HEK293T (cell line): ENCODE results near the gene RPL12.

Experiments
- CTCF ChIA-PET: fragments of 350-600 bp; formaldehyde crosslinking; extraction: SDS; loops from one replicate; lab custom pipeline; 2021; ENCODE audit warnings: antibody characterized with exemption, inconsistent platforms; lab: Yijun Ruan, JAX
- POLR2A ChIA-PET: fragments of 350-600 bp; formaldehyde crosslinking; extraction: SDS; loops from one replicate; lab custom pipeline; 2020; ENCODE audit warnings: antibody characterized with exemption, inconsistent platforms; lab: Yijun Ruan, JAX
- DNase-seq: peaks from one replicate; pipeline ENCODE4 v3.0.0; 2012; ENCODE audit warnings: mixed read lengths; ENCODE audit errors: extremely low spot score
- ARNT ChIP-seq: fragments of 450-650 bp; IDR thresholded peaks from 2 replicates; pipeline ENCODE4 v1.6.1; 2017; ENCODE audit warnings: mild to moderate bottlenecking
- BHLHE40 ChIP-seq: fragments of 450-650 bp; IDR thresholded peaks from 2 replicates; pipeline ENCODE4 v1.6.1; 2016; ENCODE audit warnings: mild to moderate bottlenecking, moderate library complexity, borderline replicate concordance
- CTBP1 ChIP-seq: fragments of 450-650 bp; IDR thresholded peaks from 2 replicates; pipeline ENCODE4 v1.6.1; 2016; ENCODE audit warnings: borderline replicate concordance
- ELF4 ChIP-seq: fragments of 450-650 bp; IDR thresholded peaks from 2 replicates; pipeline ENCODE4 v1.6.1; 2017; ENCODE audit warnings: antibody characterized with exemption
- FOXA1 ChIP-seq: fragments of 450-650 bp; IDR thresholded peaks from 2 replicates; pipeline ENCODE4 v1.6.1; 2016; ENCODE audit warnings: mild to moderate bottlenecking
- FOXK2 ChIP-seq: fragments of 450-650 bp; IDR thresholded peaks from 2 replicates; pipeline ENCODE4 v1.6.1; 2016; ENCODE audit warnings: mild to moderate bottlenecking
- FOXM1 ChIP-seq: fragments of 450-650 bp; IDR thresholded peaks from 2 replicates; pipeline ENCODE4 v1.6.1; 2017; ENCODE audit warnings: mild to moderate bottlenecking, borderline replicate concordance
- HDGF ChIP-seq: fragments of 450-650 bp; IDR thresholded peaks from 2 replicates; pipeline ENCODE4 v1.6.1; 2017; ENCODE audit warnings: antibody characterized with exemption, borderline replicate concordance
- L3MBTL2 ChIP-seq: fragments of 450-650 bp; conservative IDR thresholded peaks from 2 replicates; pipeline ENCODE4 v1.6.1; 2016; ENCODE audit warnings: mild to moderate bottlenecking
- LEF1 ChIP-seq: fragments of 450-650 bp; IDR thresholded peaks from 2 replicates; pipeline ENCODE4 v1.6.1; 2017; ENCODE audit warnings: mild to moderate bottlenecking, borderline replicate concordance
- NFRKB ChIP-seq: fragments of 450-650 bp; IDR thresholded peaks from 2 replicates; pipeline ENCODE4 v1.6.1; 2016; ENCODE audit warnings: mild to moderate bottlenecking, moderate library complexity
- PKNOX1 ChIP-seq: fragments of 450-650 bp; IDR thresholded peaks from 2 replicates; pipeline ENCODE4 v1.6.1; 2016
- SP1 ChIP-seq: fragments of 450-650 bp; IDR thresholded peaks from 2 replicates; pipeline ENCODE4 v1.6.1; 2017
- SUZ12 ChIP-seq: fragments of 450-650 bp; IDR thresholded peaks from 2 replicates; pipeline ENCODE4 v1.6.1; 2016; ENCODE audit warnings: mild to moderate bottlenecking
- TARDBP ChIP-seq: fragments of 450-650 bp; IDR thresholded peaks from 2 replicates; pipeline ENCODE4 v1.6.1; 2016
- ZNF384 ChIP-seq: fragments of 450-650 bp; IDR thresholded peaks from 2 replicates; pipeline ENCODE4 v1.6.1; 2016

The RPL12 gene

GRCh38 chr9:127417131-127418036 is 33.8 kb downstream of the RPL12 start:
- POLR2A ChIA-PET = interaction anchor here (0.8 kb wide), 1 partner anchor 20 kb away, joined by 3 read pairs; the partner anchor contains the start of gene SLC2A8
- no peak for TF ChIP-seq ZNF384
- no peak for TF ChIP-seq FOXA1
- TF ChIP-seq HDGF = no peak
- no peak for TF ChIP-seq ELF4
- no peak for TF ChIP-seq TARDBP
- TF ChIP-seq NFRKB = no peak
- no peak for TF ChIP-seq ARNT
- TF ChIP-seq FOXK2 = no peak
- no peak for TF ChIP-seq BHLHE40
- TF ChIP-seq LEF1 = no peak
- TF ChIP-seq CTBP1 = no peak
- TF ChIP-seq L3MBTL2 = no peak
- no peak for TF ChIP-seq PKNOX1
- no peak for TF ChIP-seq SP1
- no peak for TF ChIP-seq SUZ12
- DNase-seq = no peak
- CTCF ChIA-PET = interaction anchor here (1.5 kb wide), 1 partner anchor 57 kb away, joined by 4 read pairs; no protein-coding TSS in a partner anchor

- no peak for DNase-seq
- no peak for TF ChIP-seq FOXM1
- no peak for TF ChIP-seq ARNT
- no peak for TF ChIP-seq SP1
- TF ChIP-seq ZNF384 = no peak
- no peak for TF ChIP-seq TARDBP
- TF ChIP-seq FOXK2 = no peak
- no peak for TF ChIP-seq FOXA1
- TF ChIP-seq ELF4 = no peak
- TF ChIP-seq PKNOX1 = no peak
- no peak for TF ChIP-seq CTBP1
- TF ChIP-seq SUZ12 = no peak
- no peak for TF ChIP-seq NFRKB
- no peak for TF ChIP-seq HDGF
- no peak for TF ChIP-seq LEF1
- no peak for TF ChIP-seq L3MBTL2
- CTCF ChIA-PET = no interaction called here
- POLR2A ChIA-PET = interaction anchor here (0.8 to 1.4 kb wide), 2 partner anchors 8 to 19 kb away, joined by 3 to 8 read pairs; partner anchors contain the start of genes SLC2A8 and ZNF79
Measured at GRCh38 chr9:127415657-127416056, 35.5 kb downstream of the RPL12 start.

- no peak for DNase-seq
- ChIA-PET CTCF (no interaction called here), POLR2A (interaction anchor here (0.8 to 1.4 kb wide), 2 partner anchors 9 to 18 kb away, joined by 3 to 8 read pairs; partner anchors contain the start of genes SLC2A8 and ZNF79)
- TF ChIP-seq SUZ12 (no peak), FOXK2 (no peak), ARNT (no peak), PKNOX1 (no peak)
Measured at GRCh38 chr9:127415141-127415540, 36.1 kb downstream of the RPL12 start.

GRCh38 chr9:127411122-127411521 is 40.1 kb downstream of the RPL12 start:
- no peak for DNase-seq
- TF ChIP-seq HDGF (no peak), FOXA1 (no peak), LEF1 (no peak), SUZ12 (no peak), FOXM1 (no peak), ARNT (no peak), ZNF384 (no peak), TARDBP (no peak), PKNOX1 (no peak), CTBP1 (no peak), NFRKB (no peak), SP1 (no peak), FOXK2 (no peak), BHLHE40 (no peak), ELF4 (no peak), L3MBTL2 (no peak)
- CTCF ChIA-PET = no interaction called here

GRCh38 chr9:127407492-127407843 is 43.7 kb downstream of the RPL12 start:
- ChIA-PET CTCF (no interaction called here), POLR2A (interaction anchor here (1.0 to 1.4 kb wide), 5 partner anchors 11 to 183 kb away, joined by 3 to 4 read pairs (median 4); partner anchors contain the start of genes SLC2A8 and ZNF79)
- TF ChIP-seq BHLHE40 (no peak), TARDBP (no peak), LEF1 (no peak), FOXA1 (no peak), L3MBTL2 (no peak), SUZ12 (no peak), NFRKB (no peak), FOXM1 (no peak), CTBP1 (no peak), ELF4 (no peak), HDGF (no peak), ZNF384 (no peak), PKNOX1 (no peak), FOXK2 (no peak), ARNT (no peak), SP1 (no peak)
- DNase-seq = no peak

More at GRCh38 chr9:127411122-127411521, 40.1 kb downstream of the RPL12 start:
- POLR2A ChIA-PET = no interaction called here
